HFF-Myc (cell line): ENCODE results near the gene SPNS3.

Experiments used
- DNase-seq: peaks from one replicate; pipeline ENCODE4 v3.0.0-alpha.2; 2011; ENCODE audit warnings: low read depth; ENCODE audit errors: extremely low read depth
- H3K4me3 ChIP-seq: replicated peaks from 2 replicates; pipeline ENCODE4 v1.5.1; 2011; ENCODE audit warnings: low read depth, mild to moderate bottlenecking, control low read depth, low read length
- TF ChIP-seq, protein P1 (sequence below): IDR thresholded peaks from 2 replicates; pipeline ENCODE4 v1.5.1; 2012; ENCODE audit warnings: mild to moderate bottlenecking, low read depth, low read length, control low read depth; ENCODE audit errors: missing control alignments

Gene SPNS3

DNA sequence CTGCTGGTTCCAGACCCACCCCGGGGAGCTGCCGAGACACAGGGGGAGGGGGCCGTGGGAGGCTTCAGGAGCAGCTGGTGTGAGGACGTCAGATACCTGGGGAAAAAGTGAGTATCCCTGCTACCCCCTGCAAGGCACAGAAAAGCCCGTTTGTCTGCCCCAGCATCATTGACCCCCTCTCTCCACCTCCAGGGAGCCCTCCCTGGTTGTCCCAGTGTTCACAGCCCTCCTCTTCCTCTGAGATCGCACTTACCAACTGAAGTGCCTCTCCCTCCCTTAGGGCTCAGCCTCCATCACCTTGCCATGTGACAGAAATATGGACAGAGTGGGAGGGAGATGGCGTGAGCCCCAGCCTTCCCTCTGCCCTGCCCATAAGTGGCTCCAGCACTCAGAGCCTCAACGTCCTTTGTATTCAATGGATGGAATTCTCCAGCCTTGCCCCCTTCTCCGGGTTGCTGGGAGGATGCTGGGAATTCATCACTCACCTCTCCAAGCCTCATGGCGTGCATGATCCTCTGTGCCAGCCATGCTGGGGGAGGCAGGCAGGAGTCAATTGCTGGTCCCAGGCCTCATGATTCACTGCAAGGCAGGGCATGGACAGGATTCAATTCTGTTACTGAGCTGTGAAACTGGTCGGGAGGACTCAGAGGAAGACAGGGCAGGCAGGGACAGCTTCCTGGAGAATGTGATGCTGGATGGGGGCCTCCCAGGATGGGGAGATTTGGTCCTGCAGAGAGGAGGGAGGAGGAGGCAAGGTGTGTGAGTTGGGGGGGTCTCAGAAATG, 14.6 kb downstream of the SPNS3 start:
- no peak overlapping the region for H3K4me3 ChIP-seq
- DNase-seq, result no peak
- TF ChIP-seq, protein P1, sequence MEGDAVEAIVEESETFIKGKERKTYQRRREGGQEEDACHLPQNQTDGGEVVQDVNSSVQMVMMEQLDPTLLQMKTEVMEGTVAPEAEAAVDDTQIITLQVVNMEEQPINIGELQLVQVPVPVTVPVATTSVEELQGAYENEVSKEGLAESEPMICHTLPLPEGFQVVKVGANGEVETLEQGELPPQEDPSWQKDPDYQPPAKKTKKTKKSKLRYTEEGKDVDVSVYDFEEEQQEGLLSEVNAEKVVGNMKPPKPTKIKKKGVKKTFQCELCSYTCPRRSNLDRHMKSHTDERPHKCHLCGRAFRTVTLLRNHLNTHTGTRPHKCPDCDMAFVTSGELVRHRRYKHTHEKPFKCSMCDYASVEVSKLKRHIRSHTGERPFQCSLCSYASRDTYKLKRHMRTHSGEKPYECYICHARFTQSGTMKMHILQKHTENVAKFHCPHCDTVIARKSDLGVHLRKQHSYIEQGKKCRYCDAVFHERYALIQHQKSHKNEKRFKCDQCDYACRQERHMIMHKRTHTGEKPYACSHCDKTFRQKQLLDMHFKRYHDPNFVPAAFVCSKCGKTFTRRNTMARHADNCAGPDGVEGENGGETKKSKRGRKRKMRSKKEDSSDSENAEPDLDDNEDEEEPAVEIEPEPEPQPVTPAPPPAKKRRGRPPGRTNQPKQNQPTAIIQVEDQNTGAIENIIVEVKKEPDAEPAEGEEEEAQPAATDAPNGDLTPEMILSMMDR, result no peak

DNA sequence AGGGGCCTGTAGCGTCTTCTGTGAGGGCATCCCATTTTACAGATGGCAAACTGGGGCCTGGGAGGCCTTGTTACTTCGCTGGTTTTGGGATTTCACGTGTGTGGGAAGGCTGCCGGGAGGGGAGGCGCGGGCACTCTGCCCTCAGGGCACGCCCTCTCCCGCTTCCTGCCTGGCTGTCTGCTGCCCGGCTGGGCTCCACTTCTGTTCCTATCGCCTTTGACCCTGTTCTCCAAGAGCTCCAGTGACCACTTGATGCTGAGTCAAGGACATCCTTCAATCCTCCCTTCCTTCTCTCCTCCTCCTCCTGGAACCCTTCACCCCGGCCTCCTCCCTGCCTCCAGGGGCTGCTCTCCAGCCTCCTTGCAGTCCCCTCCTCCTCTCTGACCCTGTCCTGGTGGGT, 16.0 kb downstream of the SPNS3 start:
- DNase-seq, result no peak
- no peak overlapping the region for H3K4me3 ChIP-seq
- TF ChIP-seq, protein P1, result no peak

GRCh38 chr17:4450710-4451316, 17.1 kb downstream of the SPNS3 start:
- TF ChIP-seq, protein P1, result no peak
- DNase-seq, result no peak
- H3K4me3 ChIP-seq, result no peak overlapping the region

- TF ChIP-seq, protein P1, result no peak
- H3K4me3 ChIP-seq, result no peak overlapping the region
- no peak for DNase-seq
Observed at GRCh38 chr17:4453812-4454591, 20.3 kb downstream of the SPNS3 start.

DNA sequence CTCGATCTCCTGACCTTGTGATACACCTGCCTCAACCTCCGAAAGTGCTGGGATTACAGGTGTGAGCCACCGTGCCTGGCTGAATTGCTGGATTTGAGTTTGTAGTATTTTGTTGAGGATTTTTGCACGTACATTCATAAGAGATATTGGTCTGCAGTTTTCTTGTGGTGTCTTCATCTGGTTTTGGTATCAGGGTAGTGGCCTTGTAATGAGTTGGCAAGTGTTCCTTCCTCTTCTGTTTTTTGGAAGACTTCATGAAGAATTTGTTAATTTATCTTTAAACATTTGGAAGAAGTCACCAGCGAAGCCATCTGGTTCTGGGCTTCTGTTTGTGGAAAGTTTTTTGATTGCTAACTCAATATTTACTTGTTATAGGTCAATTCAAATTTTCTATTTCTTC, 26.9 kb downstream of the SPNS3 start:
- TF ChIP-seq, protein P1, result no peak
- H3K4me3 ChIP-seq, result no peak overlapping the region
- DNase-seq, result no peak

- no peak for DNase-seq
- TF ChIP-seq, protein P1, result no peak
- no peak overlapping the region for H3K4me3 ChIP-seq
Observed at GRCh38 chr17:4463818-4464476, 30.2 kb downstream of the SPNS3 start.
